PC-3 (cell line): Measurements from ENCODE around the gene TF. TPM values are rescaled to one million over a fixed set of nuclear protein-coding genes. Genes with fewer than 3 reads are reported as not detected.

ENCODE experiments used
- ATAC-seq: fragments of 200-7000 bp; cut with Tn5 transposase; 2 replicates; pipeline ENCODE4 v1.9.1; 2020; ENCODE audit warnings: mild to moderate bottlenecking, moderate library complexity
- BruUV-seq: library from RNA; stranded (reverse); fragments of 400-500 nt; replicated peaks from 2 replicates; lab custom pipeline; 2021; lab: Mats Ljungman, UMichigan
- CTCF ChIA-PET: fragments of 300-600 bp; sonication (Branson Sonifier 250); formaldehyde crosslinking; loops from one replicate; lab custom pipeline; 2022; ENCODE audit warnings: antibody characterized with exemption; lab: Charles Lee
- POLR2A ChIA-PET: fragments of 300-600 bp; sonication (Branson Sonifier 250); formaldehyde crosslinking; loops from one replicate; lab custom pipeline; 2022; ENCODE audit warnings: antibody characterized with exemption; ENCODE audit not compliant: unreplicated experiment; lab: Charles Lee
- DNase-seq: peaks from one replicate; pipeline ENCODE4 v3.0.0-alpha.2; 2015
- H2AFZ ChIP-seq: fragments of 300-600 bp; sonication (generic); 2 replicates; pipeline ENCODE4 v1.6.0; 2016; ENCODE audit warnings: antibody characterized with exemption, low read length
- H3F3A ChIP-seq: fragments of 300-600 bp; sonication (generic); one replicate; pipeline ENCODE4 v1.6.0; 2017; ENCODE audit warnings: antibody characterized with exemption, low read length, control low read depth, mild to moderate bottlenecking; ENCODE audit not compliant: unreplicated experiment
- H3K27ac ChIP-seq: fragments of 300-600 bp; sonication (generic); 2 replicates; pipeline ENCODE4 v1.5.1; 2016; ENCODE audit warnings: mild to moderate bottlenecking, low read length
- H3K27me3 ChIP-seq: fragments of 300-600 bp; sonication (generic); 2 replicates; pipeline ENCODE4 v1.6.1; 2016; ENCODE audit warnings: low read length, mixed read lengths
- H3K36me3 ChIP-seq: fragments of 300-600 bp; sonication (generic); 2 replicates; pipeline ENCODE4 v1.6.1; 2016; ENCODE audit warnings: low read depth, mixed run types, low read length, mixed read lengths
- H3K4me1 ChIP-seq: fragments of 300-600 bp; sonication (generic); 2 replicates; pipeline ENCODE4 v1.5.1; 2016; ENCODE audit warnings: low read length; ENCODE audit not compliant: insufficient read depth
- H3K4me2 ChIP-seq: fragments of 300-600 bp; sonication (generic); 2 replicates; pipeline ENCODE4 v1.6.0; 2016; ENCODE audit warnings: low read length
- H3K4me3 ChIP-seq: fragments of 300-600 bp; sonication (generic); 2 replicates; pipeline ENCODE4 v1.5.1; 2016; ENCODE audit warnings: mild to moderate bottlenecking, low read length, mixed read lengths
- H3K79me2 ChIP-seq: fragments of 300-600 bp; sonication (generic); 2 replicates; pipeline ENCODE4 v1.6.1; 2017; ENCODE audit warnings: low read length, mixed read lengths
- H3K9ac ChIP-seq: fragments of 300-600 bp; sonication (generic); 2 replicates; pipeline ENCODE4 v1.6.0; 2016; ENCODE audit warnings: mild to moderate bottlenecking, low read length
- H3K9me2 ChIP-seq: fragments of 300-600 bp; sonication (generic); replicated peaks from 2 replicates; pipeline ENCODE4 v1.6.1; 2016; ENCODE audit warnings: mixed run types, low read length, mixed read lengths
- H3K9me3 ChIP-seq: fragments of 300-600 bp; sonication (generic); 2 replicates; pipeline ENCODE4 v1.6.1; 2016; ENCODE audit warnings: low read length, mixed read lengths
- H4K20me1 ChIP-seq: fragments of 300-600 bp; sonication (generic); 2 replicates; pipeline ENCODE4 v1.6.1; 2016; ENCODE audit warnings: low read length, mixed read lengths
- EZH2 ChIP-seq: fragments of 300-600 bp; sonication (generic); IDR thresholded peaks from one replicate; pipeline ENCODE4 v1.6.1; 2017; ENCODE audit warnings: antibody characterized with exemption, mild to moderate bottlenecking, low read length; ENCODE audit not compliant: unreplicated experiment
- EZH2phosphoT487 ChIP-seq: fragments of 300-600 bp; sonication (generic); IDR thresholded peaks from 2 replicates; pipeline ENCODE4 v1.6.1; 2018; ENCODE audit warnings: mild to moderate bottlenecking, antibody characterized with exemption, low read length, borderline replicate concordance
- intact Hi-C: fragments of 100-400 bp; cut with micrococcal nuclease; formaldehyde crosslinking; loops from 2 replicates; pipeline ENCODE4 v1.9.0; 2023
- total RNA-seq: library from RNA; depleted of rRNA; stranded (reverse); fragments of >200 nt; gene quantifications from 2 replicates; pipeline ENCODE4 v1.2.3, GENCODE V29; 2014
- TF ChIP-seq, protein P1 (sequence below): fragments of 300-600 bp; sonication (generic); conservative IDR thresholded peaks from 2 replicates; pipeline ENCODE4 v1.5.1; 2017; ENCODE audit warnings: antibody characterized with exemption, low read depth, mild to moderate bottlenecking, low read length

The TF gene
- total RNA-seq, 1 experiment from 2014 or later, result not detected

DNA sequence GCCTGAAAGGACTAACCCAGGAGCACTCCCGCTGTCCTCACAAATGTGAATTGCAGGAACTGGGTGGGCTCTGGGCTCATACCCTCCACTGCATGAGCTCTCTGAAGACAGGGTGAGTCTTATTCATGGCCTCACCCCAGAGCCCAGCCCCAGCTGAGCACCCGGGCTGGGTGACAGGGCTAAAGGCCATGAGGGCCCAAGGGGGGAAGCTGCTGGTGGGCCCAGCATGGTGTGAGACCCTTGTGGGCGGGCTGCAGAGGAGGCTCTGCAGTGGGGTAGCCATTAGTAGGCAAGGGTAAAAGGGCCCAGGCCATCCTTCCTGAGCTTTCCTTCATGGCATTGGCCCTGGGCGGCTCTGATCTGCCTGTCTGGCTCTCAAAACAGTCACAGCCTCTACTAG, 89.8 kb downstream of the TF start:
- no TSS peak for BruUV-seq
- no peak for DNase-seq
- ChIA-PET POLR2A (no interaction called here), CTCF (no interaction called here)
- H3K4me3 ChIP-seq, result no peak overlapping the region
- no peaks in the 10 kb centered on the region for H3K27me3 ChIP-seq
- no peak overlapping the region for H3K4me2 ChIP-seq
- H3K4me1 ChIP-seq, result no peaks in the 10 kb centered on the region
- H4K20me1 ChIP-seq, result no peaks in the 10 kb centered on the region
- H3K79me2 ChIP-seq, result no peaks in the 10 kb centered on the region
- H3K9me3 ChIP-seq, result no peaks in the 10 kb centered on the region
- ATAC-seq, result no peak
- intact Hi-C loops, result no loop called here
- no peak overlapping the region for H3K9ac ChIP-seq
- TF ChIP-seq EZH2 (no peak), EZH2phosphoT487 (no peak)
- TF ChIP-seq, protein P1, sequence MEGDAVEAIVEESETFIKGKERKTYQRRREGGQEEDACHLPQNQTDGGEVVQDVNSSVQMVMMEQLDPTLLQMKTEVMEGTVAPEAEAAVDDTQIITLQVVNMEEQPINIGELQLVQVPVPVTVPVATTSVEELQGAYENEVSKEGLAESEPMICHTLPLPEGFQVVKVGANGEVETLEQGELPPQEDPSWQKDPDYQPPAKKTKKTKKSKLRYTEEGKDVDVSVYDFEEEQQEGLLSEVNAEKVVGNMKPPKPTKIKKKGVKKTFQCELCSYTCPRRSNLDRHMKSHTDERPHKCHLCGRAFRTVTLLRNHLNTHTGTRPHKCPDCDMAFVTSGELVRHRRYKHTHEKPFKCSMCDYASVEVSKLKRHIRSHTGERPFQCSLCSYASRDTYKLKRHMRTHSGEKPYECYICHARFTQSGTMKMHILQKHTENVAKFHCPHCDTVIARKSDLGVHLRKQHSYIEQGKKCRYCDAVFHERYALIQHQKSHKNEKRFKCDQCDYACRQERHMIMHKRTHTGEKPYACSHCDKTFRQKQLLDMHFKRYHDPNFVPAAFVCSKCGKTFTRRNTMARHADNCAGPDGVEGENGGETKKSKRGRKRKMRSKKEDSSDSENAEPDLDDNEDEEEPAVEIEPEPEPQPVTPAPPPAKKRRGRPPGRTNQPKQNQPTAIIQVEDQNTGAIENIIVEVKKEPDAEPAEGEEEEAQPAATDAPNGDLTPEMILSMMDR, result no peak
- H3K27ac ChIP-seq, result no peak overlapping the region
- no peak overlapping the region for H2AFZ ChIP-seq
- H3F3A ChIP-seq, result no peaks in the 10 kb centered on the region
- H3K9me2 ChIP-seq, result no peaks in the 10 kb centered on the region
- H3K36me3 ChIP-seq, result no peaks in the 10 kb centered on the region

DNA sequence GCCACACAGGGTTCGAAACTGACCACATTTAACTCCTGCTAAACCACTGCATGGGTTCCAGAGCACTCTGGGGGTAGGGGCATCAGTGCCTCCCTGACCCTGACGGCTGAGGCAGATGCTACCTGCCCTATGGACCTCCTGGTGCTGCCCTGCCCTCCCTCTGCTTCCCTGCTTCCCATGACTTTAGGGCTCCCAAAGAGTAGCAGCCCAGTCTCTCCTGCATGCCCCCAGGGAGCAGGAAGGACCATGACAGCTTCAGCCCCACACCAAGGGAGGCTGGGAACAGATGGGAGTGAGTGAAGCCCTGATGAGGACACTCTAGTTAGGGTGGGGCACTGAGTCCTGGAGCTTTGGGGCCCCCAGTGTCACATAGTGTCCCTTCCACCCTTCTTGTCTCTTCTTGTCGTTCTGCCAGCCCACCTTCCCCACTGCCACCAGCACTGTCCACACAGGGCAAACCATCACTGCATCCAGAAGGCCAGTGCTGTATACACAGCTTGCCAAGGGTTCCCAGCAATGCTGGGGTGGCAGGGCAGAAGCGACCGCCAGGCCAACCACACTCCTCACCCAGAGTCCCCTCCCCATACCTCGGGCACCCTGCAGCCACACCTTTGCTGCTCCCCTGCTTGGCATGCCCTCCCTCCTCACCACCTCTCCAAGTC, 90.4 kb downstream of the TF start:
- DNase-seq (no peak), ATAC-seq (no peak)
- Histone ChIP-seq H3K9ac (no peak overlapping the region), H3K79me2 (no peaks in the 10 kb centered on the region), H3K9me3 (no peaks in the 10 kb centered on the region), H3K4me3 (no peak overlapping the region), H3K9me2 (no peaks in the 10 kb centered on the region), H3F3A (no peaks in the 10 kb centered on the region), H3K27me3 (no peaks in the 10 kb centered on the region), H3K27ac (no peak overlapping the region), H4K20me1 (no peaks in the 10 kb centered on the region), H2AFZ (no peak overlapping the region), H3K4me1 (no peaks in the 10 kb centered on the region), H3K4me2 (no peak overlapping the region), H3K36me3 (no peaks in the 10 kb centered on the region)
- ChIA-PET POLR2A (no interaction called here), CTCF (no interaction called here)
- intact Hi-C loops, result no loop called here
- BruUV-seq, result no TSS peak
- TF ChIP-seq EZH2phosphoT487 (no peak), EZH2 (no peak)
- TF ChIP-seq, protein P1, result no peak

DNA sequence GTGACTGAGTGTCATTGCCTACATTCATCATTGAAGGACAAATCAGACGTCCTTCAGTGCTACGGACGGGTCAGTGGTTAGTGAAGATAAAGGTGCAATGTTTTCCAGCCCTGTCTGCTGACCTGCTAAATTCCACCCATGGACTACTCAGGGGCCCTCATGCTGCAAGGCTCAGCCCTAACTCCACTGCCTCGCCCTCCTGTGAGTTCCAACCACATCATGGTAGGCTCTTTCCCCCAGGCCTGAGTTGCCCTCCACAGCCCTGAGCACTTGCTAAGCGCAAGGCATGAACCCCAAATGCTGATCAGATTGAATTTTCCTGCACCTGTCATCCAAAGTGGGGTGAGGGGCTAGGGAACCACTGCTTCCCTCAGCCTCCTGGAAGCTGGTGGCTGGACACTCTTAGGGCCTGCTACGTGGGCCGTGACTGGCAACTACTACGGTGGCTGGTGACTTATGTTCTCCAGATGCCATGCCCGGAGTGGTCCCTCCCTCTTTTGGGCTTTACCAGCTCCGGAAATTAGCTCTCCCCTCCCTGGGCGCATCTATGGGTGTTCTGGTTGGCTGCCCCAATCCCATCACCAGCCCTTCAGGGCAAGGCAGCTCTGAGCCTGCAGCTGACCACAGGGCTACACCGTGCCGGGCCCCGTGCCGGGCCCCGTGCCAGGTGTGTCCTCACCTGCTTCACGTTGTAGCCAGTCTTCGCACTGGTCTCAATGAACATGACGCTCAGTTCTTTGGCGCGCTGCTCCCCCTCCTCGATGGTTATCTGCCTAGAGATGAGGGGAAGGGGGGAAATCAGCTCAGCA, 91.5 kb downstream of the TF start:
- no peaks in the 10 kb centered on the region for H3K9me2 ChIP-seq
- no peaks in the 10 kb centered on the region for H4K20me1 ChIP-seq
- ATAC-seq (no peak), DNase-seq (no peak)
- H3K4me2 ChIP-seq, result no peak overlapping the region
- no peak overlapping the region for H3K9ac ChIP-seq
- H3F3A ChIP-seq, result no peaks in the 10 kb centered on the region
- TF ChIP-seq EZH2phosphoT487 (no peak), EZH2 (no peak)
- TF ChIP-seq, protein P1, result no peak
- no peaks in the 10 kb centered on the region for H3K79me2 ChIP-seq
- H3K36me3 ChIP-seq, result no peaks in the 10 kb centered on the region
- BruUV-seq, result no TSS peak
- H3K9me3 ChIP-seq, result no peaks in the 10 kb centered on the region
- no peak overlapping the region for H3K4me3 ChIP-seq
- ChIA-PET POLR2A (no interaction called here), CTCF (no interaction called here)
- no peaks in the 10 kb centered on the region for H3K4me1 ChIP-seq
- no peaks in the 10 kb centered on the region for H3K27me3 ChIP-seq
- intact Hi-C loops, result no loop called here
- H3K27ac ChIP-seq, result no peak overlapping the region
- H2AFZ ChIP-seq, result no peak overlapping the region
